Keratinocyte (primary cell): ENCODE data around the gene ZSCAN25. TPM values are rescaled to one million over a fixed set of nuclear protein-coding genes. Genes with fewer than 3 reads are reported as not detected.

Source experiments
- DNase-seq: peaks from one replicate; pipeline ENCODE4 v3.0.0-alpha.2; 2011; ENCODE audit warnings: low read depth, missing footprints, low spot score
- FAIRE-seq: peaks from 2 replicates; lab custom pipeline; 2011; peaks lifted over from hg19 to GRCh38; lab: Jason Lieb, UNC
- H2AFZ ChIP-seq: 2 replicates; pipeline ENCODE4 v1.6.0; 2012; ENCODE audit warnings: low read length, control low read depth, inconsistent platforms; ENCODE audit not compliant: control insufficient read depth
- H3K27ac ChIP-seq: 2 replicates; pipeline ENCODE4 v1.5.1; 2011; ENCODE audit warnings: low read length; ENCODE audit not compliant: control insufficient read depth, insufficient read depth
- H3K27me3 ChIP-seq: 3 replicates; pipeline ENCODE4 v1.6.0; 2011; ENCODE audit warnings: low read length; ENCODE audit not compliant: control insufficient read depth, insufficient read depth; ENCODE audit errors: extremely low read depth
- H3K36me3 ChIP-seq, 2 experiments: 2 replicates in 1 of 2; 3 replicates in 1 of 2; pipeline ENCODE4 v1.5.1; 2011; ENCODE audit warnings: low read length in 2 of 2, mild to moderate bottlenecking in 1 of 2; ENCODE audit not compliant: control insufficient read depth in 2 of 2, insufficient read depth in 2 of 2; ENCODE audit errors: extremely low read depth in 1 of 2
- H3K4me1 ChIP-seq: 3 replicates; pipeline ENCODE4 v1.5.1; 2011; ENCODE audit warnings: low read length; ENCODE audit not compliant: control insufficient read depth, insufficient read depth; ENCODE audit errors: extremely low read depth
- H3K4me2 ChIP-seq: 3 replicates; pipeline ENCODE4 v1.6.0; 2011; ENCODE audit warnings: low read depth, low read length; ENCODE audit not compliant: control insufficient read depth, insufficient read depth; ENCODE audit errors: extremely low read depth
- H3K4me3 ChIP-seq, 3 experiments: fragments of 200-600 bp in 1 of 3; sonication (generic) in 1 of 3; 2 replicates in 2 of 3; 3 replicates in 1 of 3; pipeline ENCODE4 v1.5.1; 2011 to 2016; ENCODE audit warnings: low read length in 3 of 3, mild to moderate bottlenecking in 3 of 3, control low read depth in 2 of 3, inconsistent platforms in 1 of 3, low read depth in 1 of 3, mixed read lengths in 1 of 3, mixed run types in 1 of 3, moderate library complexity in 1 of 3; ENCODE audit not compliant: control insufficient read depth in 2 of 3, insufficient read depth in 2 of 3; ENCODE audit errors: extremely low read depth in 1 of 3
- H3K79me2 ChIP-seq: 2 replicates; pipeline ENCODE4 v1.6.0; 2012; ENCODE audit warnings: low read length; ENCODE audit not compliant: control insufficient read depth, insufficient read depth
- H3K9ac ChIP-seq: 3 replicates; pipeline ENCODE4 v1.6.0; 2011; ENCODE audit warnings: low read length; ENCODE audit not compliant: control insufficient read depth, insufficient read depth; ENCODE audit errors: extremely low read depth
- H3K9me1 ChIP-seq: 3 replicates; pipeline ENCODE4 v1.6.0; 2011; ENCODE audit warnings: low read length; ENCODE audit not compliant: control insufficient read depth, insufficient read depth; ENCODE audit errors: extremely low read depth
- H3K9me3 ChIP-seq: 2 replicates; pipeline ENCODE4 v1.5.1; 2012; ENCODE audit warnings: low read depth, low read length; ENCODE audit not compliant: control insufficient read depth
- H4K20me1 ChIP-seq: 3 replicates; pipeline ENCODE4 v1.6.0; 2011; ENCODE audit warnings: low read length; ENCODE audit not compliant: control insufficient read depth, insufficient read depth; ENCODE audit errors: extremely low read depth
- EZH2 ChIP-seq: IDR thresholded peaks from one replicate; pipeline ENCODE4 v1.6.1; 2012; ENCODE audit warnings: inconsistent platforms, mild to moderate bottlenecking, low read length, moderate library complexity
- dilution Hi-C: fragments of 300-500 bp; cut with MboI; formaldehyde crosslinking; loops from one replicate; pipeline ENCODE4 v1.7.0; 2020; ENCODE audit warnings: low sequenced_read_pairs; ENCODE audit not compliant: extremely low pct_ligation_motif_present
- polyA plus RNA-seq, 5 experiments: library from polyadenylated mRNA; depleted of rRNA in 3 of 5; stranded (reverse) in 3 of 5; stranded (forward) in 1 of 5; unstranded in 1 of 5; fragments of >200 nt; gene quantifications; 1 replicate in 1 of 5; 2 replicates in 3 of 5; 3 replicates in 1 of 5; pipeline versions ENCODE4 v1.2.1 to v1.2.3, GENCODE V29; 2011 to 2012; ENCODE audit warnings: missing spikeins in 2 of 5, low read depth in 1 of 5, low replicate concordance in 1 of 5
- TF ChIP-seq, protein P1 (sequence below), 3 experiments: IDR thresholded peaks in 1 of 3; conservative IDR thresholded peaks in 1 of 3; optimal IDR thresholded peaks in 1 of 3; 2 replicates in 2 of 3; 3 replicates in 1 of 3; pipeline versions ENCODE3 to v1.5.1; 2011; ENCODE audit warnings: low read length in 3 of 3, mild to moderate bottlenecking in 3 of 3, moderate library complexity in 2 of 3, control low read depth in 1 of 3, inconsistent platforms in 1 of 3; ENCODE audit not compliant: insufficient read depth in 2 of 3; ENCODE audit errors: extremely low read depth in 1 of 3

ZSCAN25 gene
- polyA plus RNA-seq, 1 donor (not counting 4 experiments of a cell fraction or from before 2014, with no cell fraction given), result 13.1 TPM

DNA sequence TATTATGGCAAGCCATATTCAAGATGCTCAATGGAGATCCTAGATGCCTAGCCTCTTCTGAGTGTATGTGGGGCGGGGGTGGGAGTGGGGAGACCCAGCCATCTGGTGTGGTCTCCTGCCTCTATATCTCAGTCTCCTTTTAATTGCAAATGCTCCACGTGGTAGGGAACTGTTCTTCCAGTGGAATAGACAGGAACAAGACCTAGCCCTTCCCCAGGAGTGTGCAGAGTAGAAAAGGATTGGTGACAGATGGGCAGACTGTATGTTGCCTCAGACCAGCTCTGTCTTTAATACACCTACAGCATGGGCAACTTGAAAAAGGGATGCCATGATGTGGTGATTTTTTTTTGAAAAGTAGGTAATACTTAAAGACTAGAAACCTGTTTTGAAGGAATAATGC is 50.4 kb downstream of the ZSCAN25 start:
- Histone ChIP-seq H3K9me3 (no peaks in the 10 kb centered on the region), H3K27me3 (no peaks in the 10 kb centered on the region), H3K4me3 (no peak overlapping the region), H3K9me1 (no peaks in the 10 kb centered on the region), H3K27ac (no peak overlapping the region), H3K4me2 (no peak overlapping the region), H4K20me1 (no peaks in the 10 kb centered on the region), H3K79me2 (no peaks in the 10 kb centered on the region), H3K36me3 (no peaks in the 10 kb centered on the region), H3K9ac (no peak overlapping the region), H2AFZ (no peak overlapping the region), H3K4me1 (no peaks in the 10 kb centered on the region)
- TF ChIP-seq, protein P1, sequence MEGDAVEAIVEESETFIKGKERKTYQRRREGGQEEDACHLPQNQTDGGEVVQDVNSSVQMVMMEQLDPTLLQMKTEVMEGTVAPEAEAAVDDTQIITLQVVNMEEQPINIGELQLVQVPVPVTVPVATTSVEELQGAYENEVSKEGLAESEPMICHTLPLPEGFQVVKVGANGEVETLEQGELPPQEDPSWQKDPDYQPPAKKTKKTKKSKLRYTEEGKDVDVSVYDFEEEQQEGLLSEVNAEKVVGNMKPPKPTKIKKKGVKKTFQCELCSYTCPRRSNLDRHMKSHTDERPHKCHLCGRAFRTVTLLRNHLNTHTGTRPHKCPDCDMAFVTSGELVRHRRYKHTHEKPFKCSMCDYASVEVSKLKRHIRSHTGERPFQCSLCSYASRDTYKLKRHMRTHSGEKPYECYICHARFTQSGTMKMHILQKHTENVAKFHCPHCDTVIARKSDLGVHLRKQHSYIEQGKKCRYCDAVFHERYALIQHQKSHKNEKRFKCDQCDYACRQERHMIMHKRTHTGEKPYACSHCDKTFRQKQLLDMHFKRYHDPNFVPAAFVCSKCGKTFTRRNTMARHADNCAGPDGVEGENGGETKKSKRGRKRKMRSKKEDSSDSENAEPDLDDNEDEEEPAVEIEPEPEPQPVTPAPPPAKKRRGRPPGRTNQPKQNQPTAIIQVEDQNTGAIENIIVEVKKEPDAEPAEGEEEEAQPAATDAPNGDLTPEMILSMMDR (optimal IDR thresholded peaks at IDR 0.05 in 1 of 3, IDR thresholded peaks at IDR 0.05 in 1 of 3, conservative IDR thresholded peaks at IDR 0.05 in 1 of 3; ENCODE audit: extremely low read depth in 1 of 3, insufficient read depth in 2 of 3, low read length in 3 of 3), result no peak
- no peak for TF ChIP-seq EZH2
- no peak for DNase-seq
- no peak for FAIRE-seq
- dilution Hi-C loops, result no loop called here

DNA sequence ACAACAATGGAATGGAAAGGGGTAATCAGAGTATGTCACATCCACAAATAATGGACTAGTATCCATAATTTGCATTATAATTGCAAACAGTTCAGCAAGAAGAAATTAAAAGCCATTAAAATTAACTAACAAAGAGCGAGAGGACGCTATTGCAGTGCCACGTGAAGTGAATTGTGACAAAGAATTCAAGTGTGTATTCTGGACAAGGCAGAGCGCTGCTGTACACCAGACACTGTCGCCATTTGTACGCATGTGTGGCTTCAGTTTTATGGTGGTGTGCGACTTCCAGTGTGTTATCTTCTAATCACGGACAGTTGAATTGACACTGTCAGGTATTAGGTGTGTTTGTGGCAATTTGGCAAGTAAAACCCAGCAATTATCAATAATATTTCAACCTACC is 51.8 kb downstream of the ZSCAN25 start:
- TF ChIP-seq, protein P1 (optimal IDR thresholded peaks at IDR 0.05 in 1 of 3, IDR thresholded peaks at IDR 0.05 in 1 of 3, conservative IDR thresholded peaks at IDR 0.05 in 1 of 3; ENCODE audit: extremely low read depth in 1 of 3, insufficient read depth in 2 of 3, low read length in 3 of 3), result no peak
- TF ChIP-seq EZH2, result no peak

More for the DNA sequence above, 51.8 kb downstream of the ZSCAN25 start:
- H3K79me2 ChIP-seq, result no peaks in the 10 kb centered on the region
- H3K9ac ChIP-seq, result no peak overlapping the region
- no peak overlapping the region for H2AFZ ChIP-seq
- no peak for FAIRE-seq
- no peak overlapping the region for H3K4me2 ChIP-seq
- no peak overlapping the region for H3K4me3 ChIP-seq
- H3K9me1 ChIP-seq, result no peaks in the 10 kb centered on the region
- H3K4me1 ChIP-seq, result no peaks in the 10 kb centered on the region
- dilution Hi-C loops, result no loop called here
- no peak for DNase-seq
- peaks cover 0 to 3% of the 10 kb centered on the region in 2 experiments for H3K36me3 ChIP-seq
- H3K9me3 ChIP-seq, result no peaks in the 10 kb centered on the region
- H3K27me3 ChIP-seq, result no peaks in the 10 kb centered on the region
- no peaks in the 10 kb centered on the region for H4K20me1 ChIP-seq
- H3K27ac ChIP-seq, result no peak overlapping the region
